VCaP (cell line): ENCODE data around the gene XCR1.

Experiments
- H3K27ac ChIP-seq: fragments of 450-650 bp; 2 replicates; pipeline ENCODE4 v1.5.1; 2017
- CTCF ChIP-seq: fragments of 450-650 bp; conservative IDR thresholded peaks from 2 replicates; pipeline ENCODE4 v1.5.1; 2017; ENCODE audit warnings: mild to moderate bottlenecking, moderate library complexity

Gene XCR1

GRCh38 chr3:46024131-46024530 lies 3.2 kb downstream of the XCR1 start:
- H3K27ac ChIP-seq = no peak overlapping the region
- TF ChIP-seq CTCF = no peak

GRCh38 chr3:46022909-46023785 lies 4.1 kb downstream of the XCR1 start:
- no peak for TF ChIP-seq CTCF
- H3K27ac ChIP-seq = no peak overlapping the region

GRCh38 chr3:46021516-46021915 lies 5.8 kb downstream of the XCR1 start:
- TF ChIP-seq CTCF = no peak

GRCh38 chr3:46020766-46021510 lies 6.3 kb downstream of the XCR1 start:
- H3K27ac ChIP-seq = no peak overlapping the region
- no peak for TF ChIP-seq CTCF

More at GRCh38 chr3:46021516-46021915, 5.8 kb downstream of the XCR1 start:
- no peak overlapping the region for H3K27ac ChIP-seq

GRCh38 chr3:46019707-46020106 lies 7.6 kb downstream of the XCR1 start:
- no peak for TF ChIP-seq CTCF
- H3K27ac ChIP-seq = no peak overlapping the region

GRCh38 chr3:46017720-46018119 lies 9.6 kb downstream of the XCR1 start:
- TF ChIP-seq CTCF = no peak
- no peak overlapping the region for H3K27ac ChIP-seq

GRCh38 chr3:46013316-46014094 lies 13.8 kb downstream of the XCR1 start:
- no peak for TF ChIP-seq CTCF
- H3K27ac ChIP-seq = no peak overlapping the region
